ENCODE results near the gene RYR3. TPM values are rescaled to one million over a fixed set of nuclear protein-coding genes. Genes with fewer than 3 reads are reported as not detected.

RYR3 gene
- total and polyA plus RNA-seq, 10 of the 15 experiments (the other 5 are each of a cell fraction or from before 2014, with no cell fraction given) = under 0.01 to 0.44 (median 0.16) TPM; not detected in 5

DNA sequence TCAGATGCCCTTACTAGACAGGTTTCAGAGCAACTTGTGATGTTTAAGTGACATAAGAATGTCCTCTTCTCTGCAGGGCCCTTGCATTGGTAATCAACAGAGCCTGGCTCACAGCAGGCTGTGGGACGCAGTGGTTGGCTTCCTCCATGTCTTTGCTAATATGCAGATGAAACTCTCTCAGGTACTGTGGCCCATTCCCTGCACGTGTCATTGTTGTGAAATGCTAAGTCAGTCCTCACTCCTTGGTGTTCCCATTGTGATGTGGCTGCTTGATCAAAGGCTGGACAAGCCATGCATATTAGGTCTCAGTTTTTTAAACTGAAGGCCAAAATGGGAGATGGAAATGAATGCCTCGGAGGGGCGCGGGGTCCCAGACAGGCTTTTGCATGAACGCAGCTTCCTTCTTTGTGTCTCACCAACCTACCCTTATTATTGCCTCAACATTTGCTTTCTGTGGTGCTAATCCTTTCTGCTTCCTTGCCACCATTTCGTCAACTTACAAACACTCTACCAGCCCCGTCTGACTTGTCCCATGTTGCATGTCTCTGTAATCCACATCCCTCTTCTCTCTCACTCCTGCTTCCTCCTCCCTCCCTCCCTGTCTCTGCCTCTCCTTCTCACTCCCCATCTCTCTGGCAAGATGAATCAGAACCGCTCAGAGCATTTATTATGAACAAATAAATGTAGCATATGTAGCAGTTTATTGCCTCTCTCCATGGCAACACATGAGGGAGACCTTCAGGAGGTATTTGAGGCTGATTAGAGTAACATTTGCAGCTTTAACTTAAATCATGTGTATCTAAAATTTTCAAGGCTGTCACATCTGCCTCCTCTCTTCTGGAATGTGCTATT is 524.4 kb downstream of the RYR3 start (continued):
- TF ChIP-seq, protein P1, sequence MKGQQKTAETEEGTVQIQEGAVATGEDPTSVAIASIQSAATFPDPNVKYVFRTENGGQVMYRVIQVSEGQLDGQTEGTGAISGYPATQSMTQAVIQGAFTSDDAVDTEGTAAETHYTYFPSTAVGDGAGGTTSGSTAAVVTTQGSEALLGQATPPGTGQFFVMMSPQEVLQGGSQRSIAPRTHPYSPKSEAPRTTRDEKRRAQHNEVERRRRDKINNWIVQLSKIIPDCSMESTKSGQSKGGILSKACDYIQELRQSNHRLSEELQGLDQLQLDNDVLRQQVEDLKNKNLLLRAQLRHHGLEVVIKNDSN (IDR thresholded peaks at IDR 0.05; ENCODE audit: borderline replicate concordance, extremely low read length, insufficient read depth, low read depth, low read length) = no peak
- no peak for TF ChIP-seq KAT2A (conservative IDR thresholded peaks at IDR 0.05; ENCODE audit: control insufficient read depth, low read depth, low read length)
- TF ChIP-seq ZNF207 (IDR thresholded peaks at IDR 0.05; ENCODE audit: borderline replicate concordance) = no peak
- no peak for TF ChIP-seq SPI1 (IDR thresholded peaks at IDR 0.05; ENCODE audit: borderline replicate concordance, insufficient read depth, low read depth, low read length)
- no peak for TF ChIP-seq TCF3 (IDR thresholded peaks at IDR 0.05; ENCODE audit: borderline replicate concordance, insufficient read depth, low read depth, low read length)
- no peak for TF ChIP-seq HSF1 (IDR thresholded peaks at IDR 0.05; ENCODE audit: low read depth, low read length)
- TF ChIP-seq JUND (IDR thresholded peaks at IDR 0.05; ENCODE audit: low read depth, low read length) = no peak

GRCh38 chr15:33837294-33837693 is 526.5 kb downstream of the RYR3 start:
- DNase-seq (ENCODE audit: low read depth, low spot score) = no peak
- Histone ChIP-seq H4K20me1 (ENCODE audit: control insufficient read depth, insufficient read depth) (no peaks in the 10 kb centered on the region), H3K27me3 (replicated peaks in 1 of 2; ENCODE audit: control insufficient read depth in 2 of 2, insufficient read depth in 2 of 2, low read length in 1 of 2) (no peaks in the 10 kb centered on the region; a peak in 1 of 4 replicates), H2AFZ (ENCODE audit: control insufficient read depth, low read depth, low read length) (no peak overlapping the region), H3K9me3 (replicated peaks; ENCODE audit: control insufficient read depth, insufficient read depth, low read length) (no peaks in the 10 kb centered on the region), H3K36me3 (ENCODE audit: control insufficient read depth in 2 of 2, insufficient read depth in 2 of 2, low read length in 1 of 2) (no peaks in the 10 kb centered on the region), H3K4me1 (ENCODE audit: control insufficient read depth, insufficient read depth, low read length) (no peaks in the 10 kb centered on the region), H3K9ac (ENCODE audit: control insufficient read depth, insufficient read depth, low read length) (no peak overlapping the region), H3K79me2 (ENCODE audit: control insufficient read depth, insufficient read depth, low read length) (no peaks in the 10 kb centered on the region), H3K27ac (ENCODE audit: control insufficient read depth, insufficient read depth) (no peak overlapping the region), H3K4me2 (ENCODE audit: control insufficient read depth, insufficient read depth) (no peak overlapping the region), H3K4me3 (no peak overlapping the region)
- BruUV-seq (replicated peaks) = no TSS peak
- WGBS (ENCODE audit: insufficient coverage, insufficient replicate concordance, low lambda C conversion rate, missing lambda C conversion rate) = 26% methylated on average over 1 of the region's 1 CpG
- ATAC-seq = no peak
- no peak for FAIRE-seq
- intact Hi-C loops (cut with micrococcal nuclease; ENCODE audit: unreplicated experiment) (loop anchor here (2.0 kb wide), 1 partner anchor 36 kb away; no protein-coding TSS in a partner anchor), in situ Hi-C loops (cut with MboI) (no loop called here)
- CTCF ChIA-PET = interaction anchor here (1.1 kb wide), 1 partner anchor 108 kb away, joined by 3 read pairs; no protein-coding TSS in a partner anchor
- RAD21 ChIA-PET (ENCODE audit: unreplicated experiment) = no interaction called here
- POLR2A ChIA-PET = no interaction called here
- SMC1A ChIA-PET (ENCODE audit: uncharacterized antibody, unreplicated experiment) = no interaction called here
- TF ChIP-seq SREBF1 (IDR thresholded peaks at IDR 0.05; ENCODE audit: low read length) (no peak), BRCA1 (IDR thresholded peaks at IDR 0.05; ENCODE audit: low read depth, low read length) (no peak), NR2C2 (IDR thresholded peaks at IDR 0.05; ENCODE audit: borderline replicate concordance, control insufficient read depth, insufficient read length, low read depth) (no peak), BCL11A (IDR thresholded peaks at IDR 0.05; ENCODE audit: low read depth, low read length) (no peak), EP300 (IDR thresholded peaks at IDR 0.05; ENCODE audit: borderline replicate concordance in 1 of 2, control insufficient read depth in 1 of 2, low read depth in 2 of 2, low read length in 2 of 2) (no peak), FOS (IDR thresholded peaks at IDR 0.05; ENCODE audit: borderline replicate concordance, extremely low read depth, insufficient read length) (no peak), DPF2 (IDR thresholded peaks at IDR 0.05) (no peak), ETV6 (conservative IDR thresholded peaks at IDR 0.05 in 1 of 2, IDR thresholded peaks at IDR 0.05 in 1 of 2; ENCODE audit: borderline replicate concordance in 1 of 2, low read depth in 1 of 2) (no peak)
- TF ChIP-seq, protein P2, sequence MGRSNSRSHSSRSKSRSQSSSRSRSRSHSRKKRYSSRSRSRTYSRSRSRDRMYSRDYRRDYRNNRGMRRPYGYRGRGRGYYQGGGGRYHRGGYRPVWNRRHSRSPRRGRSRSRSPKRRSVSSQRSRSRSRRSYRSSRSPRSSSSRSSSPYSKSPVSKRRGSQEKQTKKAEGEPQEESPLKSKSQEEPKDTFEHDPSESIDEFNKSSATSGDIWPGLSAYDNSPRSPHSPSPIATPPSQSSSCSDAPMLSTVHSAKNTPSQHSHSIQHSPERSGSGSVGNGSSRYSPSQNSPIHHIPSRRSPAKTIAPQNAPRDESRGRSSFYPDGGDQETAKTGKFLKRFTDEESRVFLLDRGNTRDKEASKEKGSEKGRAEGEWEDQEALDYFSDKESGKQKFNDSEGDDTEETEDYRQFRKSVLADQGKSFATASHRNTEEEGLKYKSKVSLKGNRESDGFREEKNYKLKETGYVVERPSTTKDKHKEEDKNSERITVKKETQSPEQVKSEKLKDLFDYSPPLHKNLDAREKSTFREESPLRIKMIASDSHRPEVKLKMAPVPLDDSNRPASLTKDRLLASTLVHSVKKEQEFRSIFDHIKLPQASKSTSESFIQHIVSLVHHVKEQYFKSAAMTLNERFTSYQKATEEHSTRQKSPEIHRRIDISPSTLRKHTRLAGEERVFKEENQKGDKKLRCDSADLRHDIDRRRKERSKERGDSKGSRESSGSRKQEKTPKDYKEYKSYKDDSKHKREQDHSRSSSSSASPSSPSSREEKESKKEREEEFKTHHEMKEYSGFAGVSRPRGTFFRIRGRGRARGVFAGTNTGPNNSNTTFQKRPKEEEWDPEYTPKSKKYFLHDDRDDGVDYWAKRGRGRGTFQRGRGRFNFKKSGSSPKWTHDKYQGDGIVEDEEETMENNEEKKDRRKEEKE (IDR thresholded peaks at IDR 0.05) = no peak
